WI38 (cell line): ENCODE measurements around the gene SRPK2.

Experiments
- H3K4me3 ChIP-seq: 2 replicates; pipeline ENCODE4 v1.5.1; 2011; ENCODE audit warnings: low read depth, mild to moderate bottlenecking, control low read depth, low read length
- CTCF ChIP-seq: IDR thresholded peaks from 2 replicates; pipeline ENCODE4 v1.5.1; 2012; ENCODE audit warnings: low read depth, mild to moderate bottlenecking, control low read depth, low read length

Gene SRPK2

GRCh38 chr7:105278565-105278964, 110.2 kb downstream of the SRPK2 start:
- no peak overlapping the region for H3K4me3 ChIP-seq

GRCh38 chr7:105277341-105277740, 111.4 kb downstream of the SRPK2 start:
- TF ChIP-seq CTCF, result no peak

More at GRCh38 chr7:105278565-105278964, 110.2 kb downstream of the SRPK2 start:
- no peak for TF ChIP-seq CTCF

GRCh38 chr7:105270117-105270516, 118.6 kb downstream of the SRPK2 start:
- no peak overlapping the region for H3K4me3 ChIP-seq
- TF ChIP-seq CTCF, result no peak

More at GRCh38 chr7:105277341-105277740, 111.4 kb downstream of the SRPK2 start:
- no peak overlapping the region for H3K4me3 ChIP-seq

GRCh38 chr7:105269397-105269796, 119.3 kb downstream of the SRPK2 start:
- H3K4me3 ChIP-seq, result peak overlapping the region; percentile 51
- TF ChIP-seq CTCF, result no peak

- H3K4me3 ChIP-seq, result peak overlapping the region; percentile 51
- TF ChIP-seq CTCF, result no peak
Measured at GRCh38 chr7:105268511-105269392, 120.0 kb downstream of the SRPK2 start.

GRCh38 chr7:105268056-105268455, 120.7 kb downstream of the SRPK2 start:
- no peak for TF ChIP-seq CTCF
- H3K4me3 ChIP-seq, result peak overlapping the region; percentile 51

- no peak for TF ChIP-seq CTCF
- peak overlapping the region; percentile 51 for H3K4me3 ChIP-seq
Measured at GRCh38 chr7:105267244-105267643, 121.5 kb downstream of the SRPK2 start.
